SKM-1 treated with dmso at 0.1 percent for 144 hours (cell line): ENCODE measurements around the gene PLXNA2.
A peak's percentile ranks its signal among the peaks of the same experiment; 100 is the strongest.

Experiments used
- DNase-seq: peaks from one replicate; lab custom pipeline; 2025; ENCODE audit not compliant: unreplicated experiment; lab: John Stamatoyannopoulos, UW

The PLXNA2 gene

GRCh38 chr1:208006258-208006920, 237.8 kb downstream of the PLXNA2 start:
- no peak for DNase-seq

GRCh38 chr1:208004851-208005250, 239.3 kb downstream of the PLXNA2 start:
- no peak for DNase-seq

GRCh38 chr1:208003241-208003640, 240.9 kb downstream of the PLXNA2 start:
- no peak for DNase-seq

- DNase-seq, result no peak
Measured at GRCh38 chr1:208002672-208003071, 241.5 kb downstream of the PLXNA2 start.

- DNase-seq, result no peak
Measured at GRCh38 chr1:208002078-208002477, 242.1 kb downstream of the PLXNA2 start.

- no peak for DNase-seq
Measured at GRCh38 chr1:208000504-208000903, 243.7 kb downstream of the PLXNA2 start.

- no peak for DNase-seq
Measured at GRCh38 chr1:207999972-208000371, 244.2 kb downstream of the PLXNA2 start.

- DNase-seq, result no peak
Measured at GRCh38 chr1:207999274-207999915, 244.8 kb downstream of the PLXNA2 start.

- DNase-seq, result no peak
Measured at GRCh38 chr1:207998691-207999090, 245.5 kb downstream of the PLXNA2 start.

GRCh38 chr1:207997486-207998268, 246.5 kb downstream of the PLXNA2 start:
- peak; percentile 82 for DNase-seq

GRCh38 chr1:207996636-207997035, 247.5 kb downstream of the PLXNA2 start:
- peak; percentile 90 for DNase-seq

- no peak for DNase-seq
Measured at GRCh38 chr1:207995576-207995975, 248.6 kb downstream of the PLXNA2 start.

GRCh38 chr1:207993477-207994445, 250.4 kb downstream of the PLXNA2 start:
- DNase-seq, result no peak

- no peak for DNase-seq
Measured at GRCh38 chr1:207992677-207993236, 251.4 kb downstream of the PLXNA2 start.

- no peak for DNase-seq
Measured at GRCh38 chr1:207991583-207992026, 252.6 kb downstream of the PLXNA2 start.

- no peak for DNase-seq
Measured at GRCh38 chr1:207990876-207991582, 253.2 kb downstream of the PLXNA2 start.

- DNase-seq, result no peak
Measured at GRCh38 chr1:207990455-207990854, 253.7 kb downstream of the PLXNA2 start.

- peak; percentile 76 for DNase-seq
Measured at GRCh38 chr1:207988326-207989165, 255.6 kb downstream of the PLXNA2 start.

- no peak for DNase-seq
Measured at GRCh38 chr1:207987164-207987563, 257.0 kb downstream of the PLXNA2 start.
